ENCODE data around the gene MINDY4.

Gene MINDY4

DNA sequence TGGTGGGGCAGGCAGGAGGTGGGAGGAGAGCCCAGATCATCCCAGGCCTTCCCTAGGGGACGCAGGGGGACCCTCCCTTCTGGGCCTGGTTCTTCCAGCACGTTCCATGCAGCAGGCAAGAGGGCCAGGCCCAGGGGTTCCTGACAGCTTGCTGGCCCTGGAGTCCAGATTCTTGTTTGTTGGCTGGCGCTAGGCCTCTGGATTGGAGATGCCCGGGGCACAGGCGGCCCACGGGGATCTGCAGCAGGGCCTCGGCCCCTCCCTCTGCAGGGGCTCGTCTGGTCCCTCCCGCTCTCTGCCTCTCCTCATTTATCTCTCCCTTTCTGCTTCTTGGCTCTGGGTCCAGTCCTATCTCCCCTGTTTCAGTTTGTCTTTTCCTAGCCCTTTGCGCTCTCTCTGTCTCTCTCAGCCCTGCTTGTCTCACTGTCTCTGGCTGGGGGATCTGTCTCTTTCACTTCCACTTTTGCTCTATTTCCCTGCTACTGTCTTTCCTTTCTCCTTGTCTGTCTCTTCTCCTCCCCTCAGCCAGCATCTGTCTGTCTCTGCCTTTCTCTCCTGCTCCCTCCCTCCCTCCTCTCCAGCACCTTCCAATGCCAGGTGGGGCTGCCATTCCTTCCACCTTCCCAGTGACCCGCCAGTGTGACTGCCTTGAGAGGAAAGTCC lies 139.3 kb downstream of the MINDY4 start:
- no peak overlapping the region for H3K4me3 ChIP-seq (ENCODE audit: low read length)

DNA sequence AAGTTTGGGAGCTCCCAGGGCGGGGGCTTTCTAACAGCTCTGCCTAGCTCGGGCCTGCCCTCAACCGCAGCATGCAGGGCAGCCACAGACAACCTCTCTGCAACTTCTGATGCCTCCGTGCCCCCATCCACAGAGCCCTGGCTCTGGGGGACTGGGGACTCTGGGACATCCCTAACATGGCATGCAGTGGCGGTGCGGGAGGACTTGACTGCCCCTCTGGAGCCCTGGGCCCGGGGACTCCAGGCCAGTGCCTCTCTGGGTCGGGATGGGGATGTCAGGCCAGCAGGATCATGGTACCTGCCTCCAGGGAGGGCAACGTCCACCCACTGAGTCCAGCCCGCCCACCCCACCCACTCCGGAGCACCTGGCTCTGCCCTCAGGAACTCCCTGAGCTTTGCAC lies 139.9 kb downstream of the MINDY4 start:
- H2AFZ ChIP-seq (ENCODE audit: low read depth, low read length): no peak overlapping the region
- no peaks in the 10 kb centered on the region for H3K9me3 ChIP-seq (ENCODE audit: low read length)
- H3K27me3 ChIP-seq (ENCODE audit: insufficient read depth, low read length): peaks cover 9% of the 10 kb centered on the region
- H3K4me3 ChIP-seq (ENCODE audit: low read length): no peak overlapping the region
- H3K4me1 ChIP-seq (ENCODE audit: insufficient read depth, low read length): no peaks in the 10 kb centered on the region
- H3K36me3 ChIP-seq (ENCODE audit: insufficient read depth, low read length): no peaks in the 10 kb centered on the region

More for the DNA sequence above, 139.3 kb downstream of the MINDY4 start:
- no peaks in the 10 kb centered on the region for H3K4me1 ChIP-seq (ENCODE audit: insufficient read depth, low read length)
- no peaks in the 10 kb centered on the region for H3K9me3 ChIP-seq (ENCODE audit: low read length)
- no peak overlapping the region for H2AFZ ChIP-seq (ENCODE audit: low read depth, low read length)
- peaks cover 6% of the 10 kb centered on the region for H3K27me3 ChIP-seq (ENCODE audit: insufficient read depth, low read length)
- no peaks in the 10 kb centered on the region for H3K36me3 ChIP-seq (ENCODE audit: insufficient read depth, low read length)

DNA sequence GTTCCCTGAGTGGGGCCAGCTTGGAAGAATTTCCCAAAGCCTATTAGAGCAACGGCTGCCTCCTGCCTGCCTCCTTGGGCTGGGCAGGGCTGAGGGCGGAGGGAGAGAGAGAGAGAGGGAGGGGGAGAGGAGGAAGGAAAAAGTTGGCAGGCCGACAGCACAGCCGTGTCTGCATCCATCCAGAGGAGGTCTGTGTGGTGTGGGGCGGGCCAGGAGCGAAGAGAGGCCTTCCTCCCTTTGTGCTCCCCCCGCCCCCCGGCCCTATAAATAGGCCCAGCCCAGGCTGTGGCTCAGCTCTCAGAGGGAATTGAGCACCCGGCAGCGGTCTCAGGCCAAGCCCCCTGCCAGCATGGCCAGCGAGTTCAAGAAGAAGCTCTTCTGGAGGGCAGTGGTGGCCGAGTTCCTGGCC lies 140.3 kb downstream of the MINDY4 start, which contains the start of gene AQP1:
Gene AQP1, plus strand, starts transcription at position 293 of the 409 bp plus-strand sequence. Its CDS starts 57 bp downstream, at position 350.
- Histone ChIP-seq H3K4me1 (ENCODE audit: insufficient read depth, low read length) (no peaks in the 10 kb centered on the region), H3K4me3 (ENCODE audit: low read length) (no peak within 1 kb of the TSS), H2AFZ (ENCODE audit: low read depth, low read length) (no peak within 1 kb of the TSS), H3K9me3 (ENCODE audit: low read length) (no peaks in the 10 kb centered on the region), H3K27me3 (ENCODE audit: insufficient read depth, low read length) (peaks cover 13% of the 10 kb centered on the region), H3K36me3 (ENCODE audit: insufficient read depth, low read length) (no peaks in the 10 kb centered on the region)

DNA sequence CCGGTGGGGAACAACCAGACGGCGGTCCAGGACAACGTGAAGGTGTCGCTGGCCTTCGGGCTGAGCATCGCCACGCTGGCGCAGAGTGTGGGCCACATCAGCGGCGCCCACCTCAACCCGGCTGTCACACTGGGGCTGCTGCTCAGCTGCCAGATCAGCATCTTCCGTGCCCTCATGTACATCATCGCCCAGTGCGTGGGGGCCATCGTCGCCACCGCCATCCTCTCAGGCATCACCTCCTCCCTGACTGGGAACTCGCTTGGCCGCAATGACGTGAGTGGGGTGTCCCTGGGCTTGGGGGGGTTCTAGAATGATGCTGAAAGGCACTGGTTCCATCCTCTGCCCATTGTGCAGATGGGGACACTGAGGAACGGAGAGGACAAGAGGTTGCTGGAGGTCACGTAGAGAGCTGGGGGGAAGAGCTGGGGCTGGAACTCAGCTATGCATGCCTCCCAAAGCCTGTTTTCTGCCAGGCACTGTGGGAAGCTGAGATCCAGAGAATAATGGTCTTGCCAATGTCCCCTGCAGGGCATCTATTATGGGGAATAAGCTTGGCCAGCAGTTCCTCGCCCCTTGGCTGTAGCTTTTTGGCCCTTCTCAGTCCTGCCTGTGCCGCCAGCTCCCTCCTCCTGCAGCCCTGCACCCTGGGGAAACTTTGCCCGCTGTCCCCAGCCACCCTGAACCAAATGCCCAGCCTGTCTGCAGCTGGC lies 141.0 kb downstream of the MINDY4 start:
- no peak overlapping the region for H3K4me3 ChIP-seq (ENCODE audit: low read length)
- no peak overlapping the region for H2AFZ ChIP-seq (ENCODE audit: low read depth, low read length)
- H3K27me3 ChIP-seq (ENCODE audit: insufficient read depth, low read length): peaks cover 18% of the 10 kb centered on the region

DNA sequence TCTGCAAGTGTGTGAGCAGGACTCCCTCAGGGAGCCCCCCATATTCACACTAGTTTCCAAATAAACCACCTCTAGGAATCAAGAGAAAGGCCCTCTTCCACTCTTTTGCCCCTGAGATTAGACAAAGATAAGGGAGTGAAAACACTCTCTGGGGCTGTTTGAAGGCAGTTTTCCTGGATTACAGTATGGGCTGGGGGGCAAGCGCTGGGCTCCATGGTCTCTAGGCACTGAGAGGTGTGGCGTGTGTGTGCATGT lies 141.4 kb downstream of the MINDY4 start:
- Histone ChIP-seq H3K4me1 (ENCODE audit: insufficient read depth, low read length) (no peaks in the 10 kb centered on the region), H3K36me3 (ENCODE audit: insufficient read depth, low read length) (no peaks in the 10 kb centered on the region), H3K4me3 (ENCODE audit: low read length) (no peak overlapping the region), H3K27me3 (ENCODE audit: insufficient read depth, low read length) (peaks cover 19% of the 10 kb centered on the region), H3K9me3 (ENCODE audit: low read length) (no peaks in the 10 kb centered on the region), H2AFZ (ENCODE audit: low read depth, low read length) (no peak overlapping the region)

More for the DNA sequence above, 141.0 kb downstream of the MINDY4 start:
- Histone ChIP-seq H3K36me3 (ENCODE audit: insufficient read depth, low read length) (no peaks in the 10 kb centered on the region), H3K4me1 (ENCODE audit: insufficient read depth, low read length) (no peaks in the 10 kb centered on the region), H3K9me3 (ENCODE audit: low read length) (no peaks in the 10 kb centered on the region)

DNA sequence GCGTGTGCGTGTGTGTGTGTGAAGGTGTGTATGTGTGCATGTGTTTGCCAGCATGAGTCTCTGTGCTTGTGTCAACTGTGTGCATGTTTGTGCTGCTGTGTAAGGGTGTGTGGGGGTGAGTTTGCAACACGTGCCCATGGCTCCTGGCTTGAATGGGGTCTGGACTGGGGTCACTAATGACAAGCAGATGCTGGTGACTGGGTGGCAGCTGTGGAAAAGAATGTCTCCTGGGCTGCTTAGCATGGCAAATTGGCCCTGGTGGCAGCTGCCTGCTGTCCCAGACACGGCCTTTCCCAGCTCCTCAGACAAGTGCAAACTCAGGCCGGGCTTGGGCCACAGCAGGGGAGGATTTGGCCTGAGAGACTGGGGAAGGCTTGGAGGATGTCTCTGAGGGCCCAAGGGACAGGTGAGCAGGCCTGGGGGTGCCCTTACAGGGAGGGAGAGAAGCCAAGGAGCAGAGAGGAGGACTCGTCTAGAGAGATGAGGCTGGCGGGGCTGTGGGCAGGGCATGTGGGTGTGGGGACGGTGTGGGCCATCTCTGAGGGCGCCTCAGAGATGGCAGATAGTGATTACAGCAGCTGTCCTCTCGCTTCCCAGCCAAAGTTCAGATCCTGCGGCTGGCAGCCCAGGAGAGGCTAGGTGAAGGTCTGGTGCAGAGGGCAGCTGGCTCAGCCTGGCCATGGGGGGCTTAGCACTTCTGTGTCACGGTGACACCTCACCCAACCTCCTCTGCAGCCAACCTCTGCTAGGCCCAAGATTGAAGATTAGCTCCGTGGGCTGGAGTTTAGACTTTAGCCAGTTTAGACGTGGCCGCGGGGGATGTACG lies 142.0 kb downstream of the MINDY4 start:
- H3K27me3 ChIP-seq (ENCODE audit: insufficient read depth, low read length): peaks cover 19% of the 10 kb centered on the region
- no peak overlapping the region for H2AFZ ChIP-seq (ENCODE audit: low read depth, low read length)
- H3K4me3 ChIP-seq (ENCODE audit: low read length): no peak overlapping the region
- H3K9me3 ChIP-seq (ENCODE audit: low read length): no peaks in the 10 kb centered on the region
- H3K36me3 ChIP-seq (ENCODE audit: insufficient read depth, low read length): no peaks in the 10 kb centered on the region
- no peaks in the 10 kb centered on the region for H3K4me1 ChIP-seq (ENCODE audit: insufficient read depth, low read length)

DNA sequence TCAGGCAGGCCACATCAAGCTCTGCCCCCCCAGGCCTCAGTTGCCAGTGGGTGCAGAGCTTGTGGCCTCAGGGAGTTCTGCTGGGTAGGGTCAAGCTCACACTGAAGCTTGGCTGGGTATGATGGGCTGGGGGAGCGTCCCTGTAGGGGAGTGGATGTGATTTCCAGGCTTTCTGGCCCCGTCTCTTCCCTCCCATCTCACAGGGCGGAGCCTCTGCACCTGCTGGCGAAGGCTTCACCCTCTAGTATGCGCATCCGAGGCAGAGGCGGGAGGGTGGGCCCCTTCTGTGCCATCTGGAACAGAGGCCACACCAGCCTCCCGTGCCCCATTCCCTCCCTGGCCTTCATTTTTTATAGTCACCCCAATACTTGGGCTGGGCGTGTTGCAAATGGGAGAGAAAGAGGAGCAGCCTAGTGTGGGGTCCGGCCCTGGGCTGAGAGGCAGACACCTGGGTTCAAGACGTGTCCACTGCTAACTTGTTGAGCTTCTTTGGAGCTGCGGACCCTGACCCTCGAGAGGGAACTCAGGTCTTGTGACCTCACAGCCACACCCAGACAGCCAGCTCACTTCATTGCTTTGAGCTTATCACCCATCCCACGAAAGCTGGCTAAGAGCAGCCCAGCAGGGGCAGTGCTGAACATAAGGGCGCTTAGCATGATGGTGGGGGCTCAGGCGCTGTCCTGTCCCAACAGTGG lies 142.8 kb downstream of the MINDY4 start:
- no peaks in the 10 kb centered on the region for H3K4me1 ChIP-seq (ENCODE audit: insufficient read depth, low read length)
- no peaks in the 10 kb centered on the region for H3K9me3 ChIP-seq (ENCODE audit: low read length)
- H3K36me3 ChIP-seq (ENCODE audit: insufficient read depth, low read length): no peaks in the 10 kb centered on the region
- H2AFZ ChIP-seq (ENCODE audit: low read depth, low read length): no peak overlapping the region
- H3K27me3 ChIP-seq (ENCODE audit: insufficient read depth, low read length): peaks cover 19% of the 10 kb centered on the region
- no peak overlapping the region for H3K4me3 ChIP-seq (ENCODE audit: low read length)

DNA sequence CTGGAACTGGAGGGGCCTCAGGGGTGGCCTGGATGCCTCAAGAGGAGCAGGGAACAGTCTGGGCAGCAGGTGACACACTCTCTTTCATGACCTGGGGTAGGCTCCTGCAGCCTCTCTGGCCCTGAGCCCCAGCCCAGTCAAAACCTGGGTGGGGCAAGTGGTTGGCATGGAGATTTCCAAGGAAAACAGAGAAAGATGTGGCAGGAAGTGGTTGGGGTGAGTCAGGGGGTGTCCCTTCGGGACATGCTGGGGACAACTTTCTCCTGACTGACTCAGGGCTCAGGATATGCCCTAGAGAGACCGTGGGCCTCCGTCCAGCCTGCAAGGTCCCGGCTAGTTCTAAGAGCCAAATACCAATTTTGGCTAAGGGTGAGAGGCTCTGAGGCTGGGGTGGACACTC lies 143.4 kb downstream of the MINDY4 start:
- Histone ChIP-seq H3K36me3 (ENCODE audit: insufficient read depth, low read length) (no peaks in the 10 kb centered on the region), H2AFZ (ENCODE audit: low read depth, low read length) (no peak overlapping the region), H3K27me3 (ENCODE audit: insufficient read depth, low read length) (peaks cover 15% of the 10 kb centered on the region), H3K4me1 (ENCODE audit: insufficient read depth, low read length) (no peaks in the 10 kb centered on the region), H3K9me3 (ENCODE audit: low read length) (no peaks in the 10 kb centered on the region), H3K4me3 (ENCODE audit: low read length) (no peak overlapping the region)

DNA sequence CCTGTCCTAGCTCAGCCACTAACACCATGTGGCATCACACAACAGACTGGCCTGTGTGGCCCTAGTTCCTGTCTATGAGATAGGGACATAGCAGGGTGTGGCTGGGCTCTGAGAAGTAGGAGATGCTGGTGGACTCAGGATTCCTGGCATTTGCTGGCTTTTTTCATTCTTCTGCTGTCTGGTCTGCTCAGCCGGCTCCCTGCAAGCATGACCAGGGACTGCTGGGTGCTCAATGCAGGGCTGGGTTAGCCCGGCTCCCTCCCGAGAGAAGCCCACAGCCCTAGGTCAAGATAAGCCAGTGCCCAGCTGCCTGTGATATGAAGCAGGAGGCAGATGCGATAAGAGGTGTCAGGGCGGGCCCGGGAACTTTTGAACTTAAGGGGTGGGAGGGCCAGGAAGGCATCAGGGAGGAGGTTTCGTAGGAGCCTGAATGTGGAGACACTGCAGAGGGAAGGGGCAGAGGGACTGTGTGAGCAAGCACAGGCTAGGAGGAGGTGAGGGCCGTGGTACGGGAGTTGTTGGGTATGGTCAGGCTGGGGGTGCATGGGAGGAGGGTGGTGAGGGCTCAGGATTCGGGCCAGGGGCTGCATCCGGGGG lies 143.9 kb downstream of the MINDY4 start:
- no peaks in the 10 kb centered on the region for H3K36me3 ChIP-seq (ENCODE audit: insufficient read depth, low read length)
- no peak overlapping the region for H2AFZ ChIP-seq (ENCODE audit: low read depth, low read length)
- H3K4me3 ChIP-seq (ENCODE audit: low read length): no peak overlapping the region

DNA sequence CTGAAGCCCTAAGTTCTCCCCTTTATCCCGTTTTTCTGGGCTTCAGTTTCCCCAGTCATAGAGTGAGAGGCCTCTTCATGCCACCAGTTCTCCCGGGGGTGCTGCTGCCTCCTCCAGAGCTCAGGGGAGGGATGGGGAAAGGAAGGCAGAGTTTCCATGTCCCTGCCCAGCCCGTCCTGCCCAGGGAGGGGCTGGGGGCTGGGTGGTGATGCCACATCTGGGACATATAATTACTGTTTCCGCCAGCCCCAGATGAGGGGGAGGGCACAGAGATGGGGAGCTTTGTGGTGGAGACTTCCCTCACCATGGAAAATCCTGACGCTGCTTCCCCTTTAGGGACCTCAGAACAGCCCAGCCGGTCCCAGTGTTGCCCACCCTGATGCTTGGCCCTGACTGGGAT lies 144.5 kb downstream of the MINDY4 start:
- no peaks in the 10 kb centered on the region for H3K4me1 ChIP-seq (ENCODE audit: insufficient read depth, low read length)
- no peak overlapping the region for H3K4me3 ChIP-seq (ENCODE audit: low read length)
- H3K36me3 ChIP-seq (ENCODE audit: insufficient read depth, low read length): no peaks in the 10 kb centered on the region
- H3K9me3 ChIP-seq (ENCODE audit: low read length): no peaks in the 10 kb centered on the region
- peaks cover 15% of the 10 kb centered on the region for H3K27me3 ChIP-seq (ENCODE audit: insufficient read depth, low read length)
- H2AFZ ChIP-seq (ENCODE audit: low read depth, low read length): no peak overlapping the region

More for the DNA sequence above, 143.9 kb downstream of the MINDY4 start:
- Histone ChIP-seq H3K9me3 (ENCODE audit: low read length) (no peaks in the 10 kb centered on the region), H3K27me3 (ENCODE audit: insufficient read depth, low read length) (peaks cover 15% of the 10 kb centered on the region), H3K4me1 (ENCODE audit: insufficient read depth, low read length) (no peaks in the 10 kb centered on the region)

DNA sequence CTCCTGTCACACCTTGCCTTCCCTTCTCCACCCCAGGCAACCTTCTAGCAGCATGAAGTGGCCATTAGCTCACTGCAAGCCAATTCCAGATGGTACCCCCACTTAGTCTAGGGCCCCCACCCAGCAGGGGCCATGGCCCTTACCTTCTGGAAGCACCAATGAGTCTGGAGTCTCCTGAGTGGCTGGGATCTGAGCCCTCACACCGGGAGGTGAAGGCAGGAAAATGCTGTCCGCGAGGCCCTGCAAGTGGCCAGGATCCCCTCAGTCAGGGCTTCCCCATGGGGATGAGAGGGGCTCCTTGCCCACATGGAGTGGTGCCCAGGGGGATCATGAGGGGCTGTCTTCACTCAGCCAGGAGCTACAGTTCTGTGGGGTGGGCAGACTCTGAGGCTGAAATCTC lies 145.0 kb downstream of the MINDY4 start:
- H3K27me3 ChIP-seq (ENCODE audit: insufficient read depth, low read length): peaks cover 15% of the 10 kb centered on the region
- H3K4me1 ChIP-seq (ENCODE audit: insufficient read depth, low read length): no peaks in the 10 kb centered on the region
- H2AFZ ChIP-seq (ENCODE audit: low read depth, low read length): no peak overlapping the region
- no peaks in the 10 kb centered on the region for H3K9me3 ChIP-seq (ENCODE audit: low read length)
- no peaks in the 10 kb centered on the region for H3K36me3 ChIP-seq (ENCODE audit: insufficient read depth, low read length)
- H3K4me3 ChIP-seq (ENCODE audit: low read length): no peak overlapping the region

DNA sequence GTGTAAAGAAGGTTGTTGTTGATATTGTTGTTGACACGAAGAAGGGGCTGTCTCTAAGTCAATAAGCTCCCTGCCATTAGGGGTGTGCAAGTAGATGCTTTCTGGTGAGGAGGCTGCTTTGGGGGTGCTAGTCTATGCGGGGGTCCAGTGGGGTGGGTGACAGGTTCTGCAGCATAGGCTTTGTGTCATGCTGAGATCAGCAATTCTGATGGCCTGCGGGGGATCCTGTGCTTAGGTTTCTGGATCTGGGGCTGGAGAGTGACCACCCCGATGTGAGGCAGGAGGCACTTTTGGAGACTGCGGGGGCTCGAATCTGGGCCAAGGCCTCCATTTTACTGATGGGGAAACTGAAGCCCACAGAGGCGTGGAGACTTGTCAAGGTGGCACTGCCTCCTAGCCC lies 145.6 kb downstream of the MINDY4 start:
- peaks cover 15% of the 10 kb centered on the region for H3K27me3 ChIP-seq (ENCODE audit: insufficient read depth, low read length)
- no peak overlapping the region for H2AFZ ChIP-seq (ENCODE audit: low read depth, low read length)
- no peaks in the 10 kb centered on the region for H3K9me3 ChIP-seq (ENCODE audit: low read length)
- no peak overlapping the region for H3K4me3 ChIP-seq (ENCODE audit: low read length)
- no peaks in the 10 kb centered on the region for H3K4me1 ChIP-seq (ENCODE audit: insufficient read depth, low read length)
- no peaks in the 10 kb centered on the region for H3K36me3 ChIP-seq (ENCODE audit: insufficient read depth, low read length)
